Endothelial cell of umbilical vein (primary cell): ENCODE data around the gene ARRDC2. TPM values are rescaled to one million over a fixed set of nuclear protein-coding genes. Genes with fewer than 3 reads are reported as not detected.

Source experiments
- BruUV-seq: library from RNA; stranded (reverse); fragments of 400-500 nt; replicated peaks from 2 replicates; lab custom pipeline; 2021; lab: Mats Ljungman, UMichigan
- CTCF ChIA-PET: fragments of 300-600, 350-600 bp; sonication (Branson Sonifier 250); formaldehyde crosslinking; loops from one replicate; lab custom pipeline; 2021; ENCODE audit warnings: antibody characterized with exemption, inconsistent platforms; lab: Charles Lee
- POLR2A ChIA-PET: fragments of 300-600, 350-600 bp; sonication (Branson Sonifier 250); formaldehyde crosslinking; loops from one replicate; lab custom pipeline; 2021; ENCODE audit warnings: antibody characterized with exemption, inconsistent platforms; lab: Charles Lee
- DNase-seq: peaks from one replicate; pipeline ENCODE4 v3.0.0-alpha.2; 2011; ENCODE audit warnings: low read depth, low spot score
- FAIRE-seq: peaks from 2 replicates; lab custom pipeline; 2011; peaks lifted over from hg19 to GRCh38; lab: Jason Lieb, UNC
- H2AFZ ChIP-seq: 2 replicates; pipeline ENCODE4 v1.6.0; 2012; ENCODE audit warnings: low read depth, low read length, control low read depth, inconsistent platforms
- H3K27ac ChIP-seq: 2 replicates; pipeline ENCODE4 v1.5.1; 2011; ENCODE audit warnings: low read depth, mild to moderate bottlenecking, control low read depth, low read length, moderate library complexity; ENCODE audit not compliant: insufficient read depth
- H3K27me3 ChIP-seq, 2 experiments: 2 replicates each; pipeline versions ENCODE4 v1.6.0 to v1.6.1; 2011; ENCODE audit warnings: low read length in 2 of 2, mixed read lengths in 1 of 2; ENCODE audit not compliant: control insufficient read depth in 2 of 2, insufficient read depth in 2 of 2
- H3K36me3 ChIP-seq, 2 experiments: 2 replicates in 1 of 2; 3 replicates in 1 of 2; pipeline ENCODE4 v1.5.1; 2011; ENCODE audit warnings: low read length in 2 of 2, mild to moderate bottlenecking in 1 of 2, moderate library complexity in 1 of 2; ENCODE audit not compliant: control insufficient read depth in 2 of 2, insufficient read depth in 2 of 2; ENCODE audit errors: extremely low read depth in 1 of 2
- H3K4me1 ChIP-seq: 3 replicates; pipeline ENCODE4 v1.5.1; 2011; ENCODE audit warnings: mild to moderate bottlenecking, low read length; ENCODE audit not compliant: control insufficient read depth, insufficient read depth; ENCODE audit errors: extremely low read depth
- H3K4me2 ChIP-seq: 2 replicates; pipeline ENCODE4 v1.6.1; 2011; ENCODE audit warnings: low read length, control low read depth, mixed read lengths; ENCODE audit not compliant: insufficient read depth
- H3K4me3 ChIP-seq, 3 experiments: fragments of 200-600 bp in 1 of 3; sonication (generic), shearing (Covaris generic) in 1 of 3; replicated peaks in 1 of 3; 2 replicates each; pipeline ENCODE4 v1.5.1; 2011 to 2016; ENCODE audit warnings: control low read depth in 3 of 3, low read length in 3 of 3, mild to moderate bottlenecking in 2 of 3, inconsistent platforms in 1 of 3, low read depth in 1 of 3, moderate library complexity in 1 of 3; ENCODE audit not compliant: insufficient read depth in 1 of 3
- H3K79me2 ChIP-seq: 2 replicates; pipeline ENCODE4 v1.6.0; 2012; ENCODE audit warnings: low read length, inconsistent platforms; ENCODE audit not compliant: control insufficient read depth, insufficient read depth
- H3K9ac ChIP-seq: replicated peaks from 2 replicates; pipeline ENCODE3; 2011; ENCODE audit warnings: low read length, control low read depth; ENCODE audit not compliant: insufficient read depth; ENCODE audit errors: extremely low read depth
- H3K9me1 ChIP-seq: replicated peaks from 3 replicates; pipeline ENCODE4 v1.6.0; 2011; ENCODE audit warnings: mild to moderate bottlenecking, low read length; ENCODE audit not compliant: control insufficient read depth, insufficient read depth; ENCODE audit errors: extremely low read depth
- H3K9me3 ChIP-seq: replicated peaks from 2 replicates; pipeline ENCODE4 v1.5.1; 2012; ENCODE audit warnings: low read length, inconsistent platforms; ENCODE audit not compliant: control insufficient read depth, insufficient read depth
- H4K20me1 ChIP-seq: replicated peaks from 2 replicates; pipeline ENCODE3; 2011; ENCODE audit warnings: mild to moderate bottlenecking, low read length; ENCODE audit not compliant: control insufficient read depth, insufficient read depth; ENCODE audit errors: extremely low read depth
- CTCF ChIP-seq, 2 donors: IDR thresholded peaks; 1 replicate in 1 of 2; 2 replicates in 1 of 2; pipeline ENCODE4 v1.5.1; 2011; ENCODE audit warnings: low read length in 2 of 2, mild to moderate bottlenecking in 2 of 2, moderate library complexity in 2 of 2, control low read depth in 1 of 2, inconsistent platforms in 1 of 2, low read depth in 1 of 2; ENCODE audit not compliant: insufficient read depth in 1 of 2; ENCODE audit errors: extremely low read depth in 1 of 2
- EZH2 ChIP-seq: IDR thresholded peaks from 2 replicates; pipeline ENCODE4 v1.6.1; 2012; ENCODE audit warnings: borderline replicate concordance, low read depth, mild to moderate bottlenecking, moderate library complexity, low read length, inconsistent platforms; ENCODE audit not compliant: severe bottlenecking
- FOS ChIP-seq: IDR thresholded peaks from 2 replicates; pipeline ENCODE4 v1.6.1; 2011; ENCODE audit warnings: mild to moderate bottlenecking, low read length, moderate library complexity, borderline replicate concordance; ENCODE audit not compliant: insufficient read depth
- GATA2 ChIP-seq: IDR thresholded peaks from 2 replicates; pipeline ENCODE4 v1.7.0; 2011; ENCODE audit warnings: low read depth, mild to moderate bottlenecking, moderate library complexity, mixed read lengths, low read length; ENCODE audit not compliant: insufficient read length, insufficient read depth
- JUN ChIP-seq: IDR thresholded peaks from 2 replicates; pipeline ENCODE4 v1.6.1; 2011; ENCODE audit warnings: borderline replicate concordance, low read depth; ENCODE audit not compliant: insufficient read length, insufficient read depth
- MAX ChIP-seq: IDR thresholded peaks from 2 replicates; pipeline ENCODE4 v1.6.1; 2011; ENCODE audit not compliant: insufficient read depth, insufficient read length
- MYC ChIP-seq: IDR thresholded peaks from one replicate; pipeline ENCODE4 v1.6.1; 2011; ENCODE audit warnings: mild to moderate bottlenecking, low read depth, low read length
- POLR2A ChIP-seq: IDR thresholded peaks from 2 replicates; pipeline ENCODE4 v1.6.1; 2012; ENCODE audit warnings: low read depth, mild to moderate bottlenecking, control low read depth, low read length
- POLR2AphosphoS5 ChIP-seq: IDR thresholded peaks from 2 replicates; pipeline ENCODE4 v1.6.1; 2012; ENCODE audit warnings: low read depth, mild to moderate bottlenecking, control low read depth, low read length, moderate library complexity; ENCODE audit not compliant: insufficient read depth
- dilution Hi-C: fragments of 300-500 bp; cut with MboI; formaldehyde crosslinking; loops from one replicate; pipeline ENCODE4 v1.15.0; 2019; ENCODE audit warnings: low sequenced_read_pairs; ENCODE audit not compliant: extremely low pct_ligation_motif_present
- intact Hi-C: fragments of 100-400 bp; cut with micrococcal nuclease; formaldehyde crosslinking; loops from one replicate; pipeline ENCODE4 v1.10.0; 2022
- polyA plus RNA-seq, 4 experiments: library from polyadenylated mRNA; depleted of rRNA in 3 of 4; stranded (reverse) in 3 of 4; unstranded in 1 of 4; fragments of >200 nt; gene quantifications; 2 replicates each; pipeline versions ENCODE4 v1.2.1 to v1.2.3, GENCODE V29; 2011 to 2012; ENCODE audit warnings: missing spikeins in 1 of 4
- total RNA-seq: library from RNA; stranded (reverse); gene quantifications from 2 replicates; pipeline ENCODE4 v1.2.3, GENCODE V29; 2021

The ARRDC2 gene
- total and polyA plus RNA-seq, 2 donors (not counting 3 experiments of a cell fraction or from before 2014, with no cell fraction given), result 10.2 to 17.4 TPM

- Histone ChIP-seq H4K20me1 (no peaks in the 10 kb centered on the region), H3K27me3 (no peaks in the 10 kb centered on the region), H2AFZ (no peak overlapping the region), H3K79me2 (no peaks in the 10 kb centered on the region), H3K9me1 (no peaks in the 10 kb centered on the region), H3K36me3 (no peaks in the 10 kb centered on the region), H3K9ac (no peak overlapping the region), H3K4me3 (no peak overlapping the region), H3K9me3 (no peaks in the 10 kb centered on the region), H3K4me1 (no peaks in the 10 kb centered on the region), H3K27ac (no peak overlapping the region), H3K4me2 (no peak overlapping the region)
- BruUV-seq, result no TSS peak
- FAIRE-seq (no peak), DNase-seq (no peak)
- intact Hi-C loops (no loop called here), dilution Hi-C loops (no loop called here)
- POLR2A ChIA-PET, result no interaction called here
- CTCF ChIA-PET, result interaction anchor here (0.9 kb wide), 1 partner anchor 14 kb away, joined by 4 read pairs; no protein-coding TSS in a partner anchor
- TF ChIP-seq EZH2 (no peak), FOS (no peak), MAX (no peak), GATA2 (no peak), MYC (no peak), JUN (no peak), CTCF (IDR thresholded peaks at IDR 0.05; ENCODE audit: extremely low read depth in 1 of 2, insufficient read depth in 1 of 2, low read depth in 1 of 2, low read length in 2 of 2) (no peak), POLR2AphosphoS5 (no peak), POLR2A (no peak)
Measured at GRCh38 chr19:17982430-17982829, 25.5 kb upstream of the ARRDC2 start.
